ES-I3 (cell line): Measurements from ENCODE around the gene CBARP.
"Not testable (repeated sequence)": the region's sequence is repeated elsewhere in the genome, so short reads cannot be mapped to it uniquely, and the experiment has no call there.

ENCODE experiments used
- H3K36me3 ChIP-seq: 2 replicates; pipeline ENCODE4 v1.6.1; 2013; ENCODE audit warnings: mild to moderate bottlenecking, low read length, control low read depth, moderate library complexity; ENCODE audit not compliant: insufficient read depth
- H3K4me1 ChIP-seq: 2 replicates; pipeline ENCODE4 v1.6.1; 2013; ENCODE audit warnings: mild to moderate bottlenecking, control low read depth, low read length; ENCODE audit not compliant: insufficient read depth
- H3K9ac ChIP-seq: 2 replicates; pipeline ENCODE4 v1.6.1; 2013; ENCODE audit warnings: low read depth, mild to moderate bottlenecking, low read length, moderate library complexity
- H3K9me3 ChIP-seq: 2 replicates; pipeline ENCODE4 v1.6.1; 2013; ENCODE audit warnings: mild to moderate bottlenecking, low read length, moderate library complexity; ENCODE audit not compliant: control insufficient read depth, insufficient read depth

Gene CBARP

GRCh38 chr19:1246265-1247087 lies 8.7 kb upstream of the CBARP start:
- not testable (repeated sequence) for H3K9ac ChIP-seq, H3K9me3 ChIP-seq, H3K4me1 ChIP-seq, H3K36me3 ChIP-seq

- no peaks in the 10 kb centered on the region for H3K9me3 ChIP-seq
- no peak overlapping the region for H3K9ac ChIP-seq
- no peaks in the 10 kb centered on the region for H3K36me3 ChIP-seq
- peaks cover 6% of the 10 kb centered on the region; the same call in 1 of the 2 replicates for H3K4me1 ChIP-seq
These were observed 7.9 kb upstream of the CBARP start for GRCh38 chr19:1245494-1246264.

GRCh38 chr19:1244693-1245451 lies 7.1 kb upstream of the CBARP start:
- Histone ChIP-seq H3K9ac (no peak overlapping the region), H3K9me3 (no peaks in the 10 kb centered on the region), H3K36me3 (no peaks in the 10 kb centered on the region), H3K4me1 (peaks cover 6% of the 10 kb centered on the region; the same call in 1 of the 2 replicates)

- no peaks in the 10 kb centered on the region for H3K9me3 ChIP-seq
- H3K9ac ChIP-seq: no peak overlapping the region
- peaks cover 6% of the 10 kb centered on the region; the same call in 1 of the 2 replicates for H3K4me1 ChIP-seq
- H3K36me3 ChIP-seq: no peaks in the 10 kb centered on the region
These were observed 6.2 kb upstream of the CBARP start for GRCh38 chr19:1243768-1244692.

- H3K36me3 ChIP-seq: no peaks in the 10 kb centered on the region
- peaks cover 6% of the 10 kb centered on the region; the same call in 1 of the 2 replicates for H3K4me1 ChIP-seq
- no peaks in the 10 kb centered on the region for H3K9me3 ChIP-seq
- peak within 1 kb of the TSS; percentile 66 for H3K9ac ChIP-seq
These were observed 3.8 kb upstream of the CBARP start, which contains the start of gene ATP5F1D for GRCh38 chr19:1241417-1242095. Gene ATP5F1D (plus strand): TSS chr19:1241751. CDS start chr19:1241851, 100 bp downstream.

GRCh38 chr19:1240925-1241324 lies 3.1 kb upstream of the CBARP start:
- Histone ChIP-seq H3K9me3 (no peaks in the 10 kb centered on the region), H3K36me3 (no peaks in the 10 kb centered on the region), H3K4me1 (peaks cover 4% of the 10 kb centered on the region; the same call in 1 of the 2 replicates), H3K9ac (peak overlapping the region; percentile 2; the same call in 1 of the 2 replicates)

- Histone ChIP-seq H3K36me3 (no peaks in the 10 kb centered on the region), H3K9ac (peak overlapping the region; percentile 74), H3K4me1 (peaks cover 4% of the 10 kb centered on the region; the same call in 1 of the 2 replicates), H3K9me3 (no peaks in the 10 kb centered on the region)
These were observed 2.3 kb upstream of the CBARP start for GRCh38 chr19:1239796-1240737.

GRCh38 chr19:1239420-1239795 lies 1.6 kb upstream of the CBARP start:
- peak overlapping the region; percentile 74 for H3K9ac ChIP-seq
- H3K9me3 ChIP-seq: no peaks in the 10 kb centered on the region
- H3K4me1 ChIP-seq: no peaks in the 10 kb centered on the region; the same call in 1 of the 2 replicates
- H3K36me3 ChIP-seq: no peaks in the 10 kb centered on the region

- Histone ChIP-seq H3K9me3 (no peaks in the 10 kb centered on the region), H3K4me1 (no peaks in the 10 kb centered on the region; the same call in 1 of the 2 replicates), H3K9ac (peak overlapping the region; percentile 51; the same call in 1 of the 2 replicates), H3K36me3 (no peaks in the 10 kb centered on the region)
These were observed 831 bp upstream of the CBARP start for GRCh38 chr19:1238369-1239303.

GRCh38 chr19:1237027-1237659 lies 662 bp downstream of the CBARP start:
- no peaks in the 10 kb centered on the region; the same call in 1 of the 2 replicates for H3K4me1 ChIP-seq
- no peaks in the 10 kb centered on the region for H3K36me3 ChIP-seq
- no peaks in the 10 kb centered on the region for H3K9me3 ChIP-seq
- H3K9ac ChIP-seq: peak overlapping the region; percentile 88

- no peaks in the 10 kb centered on the region; the same call in 1 of the 2 replicates for H3K4me1 ChIP-seq
- H3K9me3 ChIP-seq: no peaks in the 10 kb centered on the region
- H3K36me3 ChIP-seq: no peaks in the 10 kb centered on the region
- H3K9ac ChIP-seq: peak overlapping the region; percentile 88; the same call in 1 of the 2 replicates
These were observed 1.2 kb downstream of the CBARP start for GRCh38 chr19:1236576-1236975.
